Fibroblast of mammary gland (primary cell): ENCODE results near the gene TUBA4B.

Experiments used
- DNase-seq: peaks from one replicate; pipeline ENCODE4 v3.0.0-alpha.2; 2010; ENCODE audit warnings: low read depth
- H3K4me3 ChIP-seq: 2 replicates; pipeline ENCODE4 v1.5.1; 2011; ENCODE audit warnings: low read depth, mild to moderate bottlenecking, low read length, moderate library complexity; ENCODE audit not compliant: control insufficient read depth
- TF ChIP-seq, protein P1 (sequence below): conservative IDR thresholded peaks from 2 replicates; pipeline ENCODE4 v1.5.1; 2011; ENCODE audit warnings: low read depth, low read length, inconsistent platforms; ENCODE audit not compliant: control insufficient read depth, insufficient read depth

TUBA4B gene

DNA sequence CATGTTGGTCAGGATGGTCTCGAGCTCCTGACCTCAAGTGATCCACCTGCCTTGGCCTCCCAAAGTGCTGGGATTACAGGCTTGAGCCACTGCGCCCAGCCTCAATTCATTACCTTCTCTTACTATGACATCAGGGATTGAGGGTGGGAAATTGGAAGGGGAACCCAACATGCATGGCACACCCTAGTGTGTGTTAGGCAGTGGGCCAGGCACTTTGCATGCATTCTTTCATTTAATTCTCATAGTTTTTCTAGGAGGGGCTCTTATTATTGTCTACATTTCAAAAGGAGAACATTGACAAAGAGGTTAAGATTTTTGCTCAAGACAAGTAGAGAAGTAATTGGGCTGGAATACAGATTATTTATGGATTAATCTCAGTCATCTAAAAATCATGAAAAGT is 15.3 kb downstream of the TUBA4B start:
- DNase-seq: no peak
- no peak overlapping the region for H3K4me3 ChIP-seq
- TF ChIP-seq, protein P1, sequence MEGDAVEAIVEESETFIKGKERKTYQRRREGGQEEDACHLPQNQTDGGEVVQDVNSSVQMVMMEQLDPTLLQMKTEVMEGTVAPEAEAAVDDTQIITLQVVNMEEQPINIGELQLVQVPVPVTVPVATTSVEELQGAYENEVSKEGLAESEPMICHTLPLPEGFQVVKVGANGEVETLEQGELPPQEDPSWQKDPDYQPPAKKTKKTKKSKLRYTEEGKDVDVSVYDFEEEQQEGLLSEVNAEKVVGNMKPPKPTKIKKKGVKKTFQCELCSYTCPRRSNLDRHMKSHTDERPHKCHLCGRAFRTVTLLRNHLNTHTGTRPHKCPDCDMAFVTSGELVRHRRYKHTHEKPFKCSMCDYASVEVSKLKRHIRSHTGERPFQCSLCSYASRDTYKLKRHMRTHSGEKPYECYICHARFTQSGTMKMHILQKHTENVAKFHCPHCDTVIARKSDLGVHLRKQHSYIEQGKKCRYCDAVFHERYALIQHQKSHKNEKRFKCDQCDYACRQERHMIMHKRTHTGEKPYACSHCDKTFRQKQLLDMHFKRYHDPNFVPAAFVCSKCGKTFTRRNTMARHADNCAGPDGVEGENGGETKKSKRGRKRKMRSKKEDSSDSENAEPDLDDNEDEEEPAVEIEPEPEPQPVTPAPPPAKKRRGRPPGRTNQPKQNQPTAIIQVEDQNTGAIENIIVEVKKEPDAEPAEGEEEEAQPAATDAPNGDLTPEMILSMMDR: no peak

DNA sequence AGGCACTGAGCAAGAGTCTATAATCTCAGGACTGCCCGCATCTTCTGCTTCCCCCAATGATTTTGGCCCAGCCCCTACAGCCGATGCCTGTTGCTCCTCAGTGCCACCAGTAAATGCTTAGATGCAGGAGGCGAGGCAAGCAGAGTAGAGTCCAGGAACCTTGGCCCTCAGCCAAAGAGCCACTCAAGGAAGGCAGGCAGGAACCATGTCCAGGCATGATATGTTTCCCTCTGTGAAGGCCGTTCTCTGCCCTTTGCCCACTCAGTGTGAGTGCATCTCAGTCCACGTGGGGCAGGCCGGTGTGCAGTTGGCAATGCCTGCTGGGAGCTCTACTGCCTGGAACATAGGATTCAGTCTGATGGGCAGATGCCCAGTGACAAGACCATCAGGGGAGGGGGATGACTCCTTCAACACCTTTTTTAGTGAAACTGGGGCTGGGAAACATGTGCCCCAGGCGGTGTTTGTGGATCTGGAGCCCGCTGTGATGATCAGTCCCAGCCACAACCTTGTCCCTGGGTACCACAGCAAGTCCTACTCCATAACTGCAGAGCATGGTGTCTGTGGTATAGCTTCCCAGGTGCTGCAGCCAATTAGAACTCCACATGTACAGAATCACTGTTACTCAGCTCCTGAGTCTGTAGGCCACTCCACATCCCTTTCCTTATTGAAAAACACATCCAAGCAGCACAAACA is 16.5 kb downstream of the TUBA4B start:
- no peak overlapping the region for H3K4me3 ChIP-seq
- TF ChIP-seq, protein P1: no peak
- DNase-seq: no peak

DNA sequence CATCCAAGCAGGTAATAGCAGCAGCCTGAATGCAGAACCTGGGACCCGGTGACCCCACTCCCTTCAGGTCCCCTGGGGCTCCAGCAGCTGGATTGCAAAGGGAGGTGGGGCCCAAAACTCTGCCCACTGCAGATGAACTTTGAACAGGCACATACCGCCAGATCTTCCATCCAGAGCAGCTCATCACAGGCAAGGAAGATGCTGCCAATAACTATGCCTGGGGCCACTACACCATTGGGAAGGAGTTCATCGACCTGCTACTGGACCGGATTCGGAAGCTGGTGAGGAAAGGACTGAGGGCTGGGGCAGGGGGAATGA is 17.0 kb downstream of the TUBA4B start:
- H3K4me3 ChIP-seq: no peak overlapping the region
- TF ChIP-seq, protein P1: no peak
- no peak for DNase-seq

DNA sequence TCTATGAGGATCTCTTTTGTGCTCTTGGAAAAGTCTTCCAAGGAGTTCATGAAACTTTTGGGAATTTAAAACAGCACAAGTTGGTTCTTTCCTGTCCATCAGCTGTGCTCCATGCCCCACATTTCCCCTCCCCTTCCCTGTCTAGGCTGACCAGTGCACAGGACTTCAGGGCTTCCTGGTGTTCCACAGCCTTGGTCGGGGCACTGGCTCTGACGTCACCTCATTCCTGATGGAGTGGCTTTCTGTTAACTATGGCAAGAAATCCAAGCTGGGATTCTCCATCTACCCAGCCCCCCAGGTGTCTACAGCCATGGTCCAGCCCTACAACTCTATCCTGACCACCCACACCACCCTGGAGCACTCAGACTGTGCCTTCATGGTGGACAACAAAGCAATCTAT is 18.0 kb downstream of the TUBA4B start:
- DNase-seq: no peak
- TF ChIP-seq, protein P1: no peak
- no peak overlapping the region for H3K4me3 ChIP-seq

DNA sequence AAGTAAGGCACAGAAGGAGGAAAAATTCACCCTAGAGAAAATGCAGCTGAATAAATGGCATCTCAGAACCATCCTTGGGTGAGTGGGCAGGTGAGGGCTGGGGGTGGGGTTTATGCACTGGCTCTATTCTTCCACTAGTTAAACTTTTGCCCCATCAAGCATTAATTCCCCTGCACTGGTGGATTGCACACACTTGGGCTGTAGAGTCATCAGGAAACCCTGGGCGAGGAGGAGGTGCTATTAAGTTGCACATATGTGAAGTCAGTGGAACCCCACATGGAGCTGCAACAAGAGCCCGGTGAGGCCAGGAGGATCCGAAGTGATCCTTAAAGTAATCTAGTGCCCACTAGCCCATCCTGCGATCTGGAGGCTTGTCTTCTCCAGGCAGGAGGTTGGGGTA is 19.3 kb downstream of the TUBA4B start:
- TF ChIP-seq, protein P1: no peak
- no peak overlapping the region for H3K4me3 ChIP-seq
- DNase-seq: no peak

DNA sequence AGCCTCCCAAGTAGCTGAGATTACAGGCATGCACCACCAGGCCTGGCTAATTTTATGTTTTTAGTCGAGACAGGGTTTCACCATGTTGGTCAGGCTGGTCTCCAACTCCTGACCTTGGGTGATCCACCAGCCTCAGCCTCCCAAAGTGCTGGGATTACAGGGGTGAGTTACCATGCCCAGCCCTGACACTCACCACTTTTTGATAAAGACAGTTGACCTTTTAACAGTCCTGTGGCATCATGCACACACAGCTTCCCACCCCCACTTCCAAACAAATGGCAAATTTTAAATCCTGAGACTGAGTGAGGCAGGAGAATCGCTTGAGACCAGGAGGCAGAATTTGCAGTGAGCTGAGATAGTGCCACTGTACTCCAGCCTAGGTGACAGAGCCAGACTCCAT is 20.0 kb downstream of the TUBA4B start:
- no peak overlapping the region for H3K4me3 ChIP-seq
- DNase-seq: no peak
- TF ChIP-seq, protein P1: no peak

DNA sequence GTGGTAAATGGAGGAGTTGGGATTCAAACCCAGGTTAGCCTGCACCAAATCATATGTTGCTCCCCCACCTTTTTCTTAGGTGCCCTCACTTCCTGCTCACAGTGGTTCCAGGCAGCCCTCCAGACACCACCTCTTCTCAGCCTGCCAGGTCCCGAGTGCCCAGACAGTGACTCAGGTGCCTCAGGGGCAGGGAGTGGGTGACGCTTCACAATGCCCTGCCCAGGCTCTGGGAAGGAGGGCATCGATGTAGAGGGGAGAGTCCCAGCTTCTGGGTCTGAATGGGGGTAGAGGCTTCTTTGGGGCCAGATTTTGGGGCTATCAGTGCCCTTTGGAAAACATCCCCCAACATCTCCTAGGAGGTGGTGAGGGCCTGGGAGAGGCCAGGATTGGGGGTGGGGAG is 20.9 kb downstream of the TUBA4B start:
- DNase-seq: no peak
- no peak overlapping the region for H3K4me3 ChIP-seq
- TF ChIP-seq, protein P1: no peak
